CD14-positive monocyte (primary cell): ENCODE measurements around the gene SLC17A3. TPM values are rescaled to one million over a fixed set of nuclear protein-coding genes. Genes with fewer than 3 reads are reported as not detected.

ENCODE experiments used
- DNase-seq, 3 donors: peaks; one replicate each; pipeline ENCODE4 v3.0.0-alpha.2; 2011 to 2022
- H2AFZ ChIP-seq: 2 replicates; pipeline ENCODE4 v1.6.0; 2012; ENCODE audit warnings: mild to moderate bottlenecking, low read depth, low read length, inconsistent platforms; ENCODE audit not compliant: insufficient read depth, poor library complexity, severe bottlenecking
- H3K27ac ChIP-seq, 2 donors: 1 replicate in 1 of 2; 2 replicates in 1 of 2; pipeline ENCODE4 v1.5.1; 2012 to 2013; ENCODE audit warnings: low read length in 2 of 2, control low read depth in 1 of 2, inconsistent platforms in 1 of 2, low read depth in 1 of 2, mild to moderate bottlenecking in 1 of 2
- H3K27me3 ChIP-seq, 2 donors: one replicate each; pipeline versions ENCODE4 v1.6.0 to v1.6.1; 2011 to 2013; ENCODE audit warnings: low read length in 2 of 2; ENCODE audit not compliant: control insufficient read depth in 2 of 2, insufficient read depth in 2 of 2
- H3K36me3 ChIP-seq, 2 donors: replicated peaks in 1 of 2; 1 replicate in 1 of 2; 2 replicates in 1 of 2; pipeline versions ENCODE4 v1.5.1 to v1.6.1; 2012 to 2013; ENCODE audit warnings: low read length in 2 of 2, control low read depth in 1 of 2, inconsistent platforms in 1 of 2, mild to moderate bottlenecking in 1 of 2; ENCODE audit not compliant: insufficient read depth in 2 of 2, control insufficient read depth in 1 of 2
- H3K4me1 ChIP-seq, 2 donors: 1 replicate in 1 of 2; 2 replicates in 1 of 2; pipeline versions ENCODE4 v1.5.1 to v1.6.1; 2012 to 2013; ENCODE audit warnings: low read length in 2 of 2, control low read depth in 1 of 2, inconsistent platforms in 1 of 2, mild to moderate bottlenecking in 1 of 2, moderate library complexity in 1 of 2; ENCODE audit not compliant: insufficient read depth in 2 of 2, control insufficient read depth in 1 of 2
- H3K4me2 ChIP-seq: replicated peaks from 2 replicates; pipeline ENCODE3; 2012; ENCODE audit warnings: low read length, moderate library complexity, mild to moderate bottlenecking; ENCODE audit not compliant: poor library complexity, severe bottlenecking; ENCODE audit errors: extremely low read depth
- H3K4me3 ChIP-seq, 3 experiments: fragments of 200-600 bp in 1 of 3; sonication (generic) in 1 of 3; replicated peaks in 1 of 3; 1 replicate in 2 of 3; 2 replicates in 1 of 3; pipeline ENCODE4 v1.5.1; 2011 to 2013; ENCODE audit warnings: low read length in 3 of 3, mild to moderate bottlenecking in 3 of 3, control low read depth in 2 of 3, low read depth in 2 of 3, inconsistent platforms in 1 of 3, moderate library complexity in 1 of 3
- H3K79me2 ChIP-seq: 2 replicates; pipeline ENCODE4 v1.6.0; 2012; ENCODE audit warnings: mild to moderate bottlenecking, control low read depth, inconsistent platforms, low read length, moderate library complexity; ENCODE audit not compliant: insufficient read depth
- H3K9ac ChIP-seq: 2 replicates; pipeline ENCODE4 v1.6.0; 2017; ENCODE audit warnings: low read length, mild to moderate bottlenecking; ENCODE audit not compliant: insufficient read depth, poor library complexity, severe bottlenecking
- H3K9me3 ChIP-seq, 2 donors: replicated peaks in 1 of 2; 1 replicate in 1 of 2; 2 replicates in 1 of 2; pipeline versions ENCODE4 v1.5.1 to v1.6.1; 2012 to 2013; ENCODE audit warnings: low read length in 2 of 2, control low read depth in 1 of 2; ENCODE audit not compliant: control insufficient read depth in 1 of 2, insufficient read depth in 1 of 2
- H4K20me1 ChIP-seq: 2 replicates; pipeline ENCODE4 v1.6.0; 2012; ENCODE audit warnings: mild to moderate bottlenecking, low read length, control low read depth, moderate library complexity; ENCODE audit not compliant: insufficient read depth
- H3K27ac Mint-ChIP-seq, 7 donors: one replicate each; pipeline ENCODE4 v1.8.0; 2020; ENCODE audit warnings: mild to moderate bottlenecking in 7 of 7, mixed read lengths in 7 of 7, moderate library complexity in 6 of 7, inconsistent platforms in 2 of 7
- H3K27me3 Mint-ChIP-seq, 3 donors: one replicate each; pipeline ENCODE4 v1.8.0; 2021 to 2022; ENCODE audit warnings: low read depth in 3 of 3, mild to moderate bottlenecking in 3 of 3, mixed read lengths in 3 of 3, moderate library complexity in 3 of 3, inconsistent platforms in 1 of 3
- H3K36me3 Mint-ChIP-seq, 2 donors: one replicate each; pipeline ENCODE4 v1.8.0; 2020; ENCODE audit warnings: mixed read lengths in 2 of 2, inconsistent platforms in 1 of 2, mild to moderate bottlenecking in 1 of 2
- H3K4me1 Mint-ChIP-seq: one replicate; pipeline ENCODE4 v1.8.0; 2020; ENCODE audit warnings: mild to moderate bottlenecking, mixed read lengths
- H3K4me3 Mint-ChIP-seq, 2 donors: one replicate each; pipeline ENCODE4 v1.8.0; 2020; ENCODE audit warnings: mild to moderate bottlenecking in 2 of 2, mixed read lengths in 2 of 2, moderate library complexity in 1 of 2
- H3K9me3 Mint-ChIP-seq, 7 donors: one replicate each; pipeline ENCODE4 v1.8.0; 2020 to 2022; ENCODE audit warnings: mixed read lengths in 7 of 7, mild to moderate bottlenecking in 6 of 7, moderate library complexity in 6 of 7, inconsistent platforms in 2 of 7
- WGBS: methylation state at CpG from one replicate; pipeline ENCODE4 v1.1.5; 2013; ENCODE audit warnings: missing lambda C conversion rate; ENCODE audit not compliant: insufficient coverage; 5-methylcytosine and 5-hydroxymethylcytosine counted together
- intact Hi-C, 2 donors: fragments of 100-400 bp; cut with micrococcal nuclease; formaldehyde crosslinking; loops; one replicate each; pipeline versions ENCODE4 v1.15.0 to v1.15.1; 2023
- polyA plus RNA-seq, 3 donors: library from polyadenylated mRNA; depleted of rRNA in 1 of 3; unstranded in 2 of 3; stranded (reverse) in 1 of 3; fragments of 300-500 nt in 2 of 3; fragments of >200 nt in 1 of 3; fragmentation: Illumina TruSeq in 2 of 3; gene quantifications; 1 replicate in 2 of 3; 2 replicates in 1 of 3; pipeline ENCODE4 v1.2.3, GENCODE V29; 2012 to 2021
- TF ChIP-seq, protein P1 (sequence below): fragments of 200-600 bp; IDR thresholded peaks from one replicate; pipeline ENCODE4 v1.8.0; 2022; ENCODE audit warnings: antibody characterized with exemption, mild to moderate bottlenecking

Gene SLC17A3
- polyA plus RNA-seq, 3 donors = not detected

DNA sequence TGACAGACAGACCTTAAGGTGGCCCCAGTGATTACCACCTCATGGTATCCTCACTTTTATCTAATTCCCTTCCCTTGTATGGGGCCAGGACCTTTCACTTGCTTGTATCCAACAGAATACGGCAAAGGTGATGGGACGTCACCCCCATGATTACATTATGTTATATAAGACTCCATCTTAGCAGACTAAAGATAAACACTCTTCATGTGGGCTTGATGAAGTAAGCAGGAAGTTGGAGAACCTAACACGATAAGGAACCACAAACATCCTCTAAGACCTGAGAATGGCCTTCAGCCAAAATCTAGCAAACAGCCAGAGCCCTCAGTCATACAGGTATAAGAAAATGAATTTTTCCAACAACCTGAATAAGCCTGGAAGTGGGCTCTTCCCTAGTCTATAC, 8.0 kb downstream of the SLC17A3 start:
- no peak overlapping the region for H3K4me2 ChIP-seq
- DNase-seq = no peak
- Mint-ChIP-seq H3K27me3 (no peaks in the 10 kb centered on the region), H3K4me1 (peaks cover 7% of the 10 kb centered on the region), H3K36me3 (no peaks in the 10 kb centered on the region), H3K27ac (no peak overlapping the region), H3K4me3 (no peak overlapping the region), H3K9me3 (peaks cover 0 to 3% (median 0%) of the 10 kb centered on the region in 7 donors)
- no CpG with 5 or more reads among the region's 3 CpGs for WGBS
- no peaks in the 10 kb centered on the region for H3K79me2 ChIP-seq
- no peak overlapping the region for H3K4me3 ChIP-seq
- intact Hi-C loops = no loop called here
- TF ChIP-seq, protein P1, sequence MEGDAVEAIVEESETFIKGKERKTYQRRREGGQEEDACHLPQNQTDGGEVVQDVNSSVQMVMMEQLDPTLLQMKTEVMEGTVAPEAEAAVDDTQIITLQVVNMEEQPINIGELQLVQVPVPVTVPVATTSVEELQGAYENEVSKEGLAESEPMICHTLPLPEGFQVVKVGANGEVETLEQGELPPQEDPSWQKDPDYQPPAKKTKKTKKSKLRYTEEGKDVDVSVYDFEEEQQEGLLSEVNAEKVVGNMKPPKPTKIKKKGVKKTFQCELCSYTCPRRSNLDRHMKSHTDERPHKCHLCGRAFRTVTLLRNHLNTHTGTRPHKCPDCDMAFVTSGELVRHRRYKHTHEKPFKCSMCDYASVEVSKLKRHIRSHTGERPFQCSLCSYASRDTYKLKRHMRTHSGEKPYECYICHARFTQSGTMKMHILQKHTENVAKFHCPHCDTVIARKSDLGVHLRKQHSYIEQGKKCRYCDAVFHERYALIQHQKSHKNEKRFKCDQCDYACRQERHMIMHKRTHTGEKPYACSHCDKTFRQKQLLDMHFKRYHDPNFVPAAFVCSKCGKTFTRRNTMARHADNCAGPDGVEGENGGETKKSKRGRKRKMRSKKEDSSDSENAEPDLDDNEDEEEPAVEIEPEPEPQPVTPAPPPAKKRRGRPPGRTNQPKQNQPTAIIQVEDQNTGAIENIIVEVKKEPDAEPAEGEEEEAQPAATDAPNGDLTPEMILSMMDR = no peak
- H3K9me3 ChIP-seq = no peaks in the 10 kb centered on the region
- H3K4me1 ChIP-seq = no peaks in the 10 kb centered on the region
- no peak overlapping the region for H3K27ac ChIP-seq
- no peak overlapping the region for H2AFZ ChIP-seq
- no peaks in the 10 kb centered on the region for H3K27me3 ChIP-seq
- H3K9ac ChIP-seq = no peak overlapping the region
- no peaks in the 10 kb centered on the region for H4K20me1 ChIP-seq
- H3K36me3 ChIP-seq = no peaks in the 10 kb centered on the region

DNA sequence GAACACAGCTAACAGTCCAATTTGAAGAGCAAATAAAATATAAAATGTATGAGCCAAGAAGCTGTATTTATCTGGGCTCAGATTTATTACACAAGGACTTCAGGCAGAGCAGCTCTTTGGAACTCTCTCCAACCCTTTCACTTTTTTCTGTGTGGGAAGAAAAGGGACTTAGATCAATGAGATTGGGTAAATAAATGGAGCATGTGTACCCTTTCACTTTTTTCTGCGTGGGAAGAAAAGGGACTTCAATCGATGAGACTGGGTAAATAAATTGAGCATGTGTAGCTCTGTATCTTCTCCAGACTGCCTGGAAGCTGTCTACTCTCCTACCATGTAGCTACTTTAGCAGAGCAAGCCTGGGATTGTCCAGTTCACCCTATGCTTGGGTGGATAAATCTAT, 10.7 kb downstream of the SLC17A3 start:
- no peaks in the 10 kb centered on the region for H3K27me3 ChIP-seq
- WGBS = no CpG with 5 or more reads among the region's 2 CpGs
- H3K9me3 ChIP-seq = no peaks in the 10 kb centered on the region
- Mint-ChIP-seq H3K27ac (no peak overlapping the region), H3K9me3 (peaks cover 0 to 2% (median 0%) of the 10 kb centered on the region in 7 donors), H3K4me3 (no peak overlapping the region), H3K27me3 (no peaks in the 10 kb centered on the region), H3K36me3 (no peaks in the 10 kb centered on the region), H3K4me1 (peaks cover 7% of the 10 kb centered on the region)
- no peak overlapping the region for H2AFZ ChIP-seq
- H3K4me1 ChIP-seq = no peaks in the 10 kb centered on the region
- H4K20me1 ChIP-seq = no peaks in the 10 kb centered on the region
- H3K27ac ChIP-seq = no peak overlapping the region
- no peak overlapping the region for H3K9ac ChIP-seq
- TF ChIP-seq, protein P1 = no peak
- H3K4me2 ChIP-seq = no peak overlapping the region
- H3K36me3 ChIP-seq = no peaks in the 10 kb centered on the region
- intact Hi-C loops = no loop called here
- H3K79me2 ChIP-seq = no peaks in the 10 kb centered on the region
- DNase-seq = no peak
- H3K4me3 ChIP-seq = no peak overlapping the region
